Measurements from ENCODE around the gene SPPL2A. TPM values are rescaled to one million over a fixed set of nuclear protein-coding genes. Genes with fewer than 3 reads are reported as not detected.

The SPPL2A gene, protein sequence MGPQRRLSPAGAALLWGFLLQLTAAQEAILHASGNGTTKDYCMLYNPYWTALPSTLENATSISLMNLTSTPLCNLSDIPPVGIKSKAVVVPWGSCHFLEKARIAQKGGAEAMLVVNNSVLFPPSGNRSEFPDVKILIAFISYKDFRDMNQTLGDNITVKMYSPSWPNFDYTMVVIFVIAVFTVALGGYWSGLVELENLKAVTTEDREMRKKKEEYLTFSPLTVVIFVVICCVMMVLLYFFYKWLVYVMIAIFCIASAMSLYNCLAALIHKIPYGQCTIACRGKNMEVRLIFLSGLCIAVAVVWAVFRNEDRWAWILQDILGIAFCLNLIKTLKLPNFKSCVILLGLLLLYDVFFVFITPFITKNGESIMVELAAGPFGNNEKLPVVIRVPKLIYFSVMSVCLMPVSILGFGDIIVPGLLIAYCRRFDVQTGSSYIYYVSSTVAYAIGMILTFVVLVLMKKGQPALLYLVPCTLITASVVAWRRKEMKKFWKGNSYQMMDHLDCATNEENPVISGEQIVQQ
- total RNA-seq = 80.1 and 88.7 TPM in 2 replicates
- polyA plus RNA-seq = 38.8 and 38.9 TPM in 2 replicates
- 27.3 and 28.3 TPM in 2 replicates for polyA plus RNA-seq (2011; cell fraction: cytosol; rRNA removed)
- 77.1 and 77.3 TPM in 2 replicates for polyA plus RNA-seq (2011; cell fraction: nucleus; rRNA removed)
- polyA plus RNA-seq (2012) = 35.6 and 51.9 TPM in 2 replicates
- polyA minus RNA-seq = 54.9 and 66.6 TPM in 2 replicates
- polyA minus RNA-seq (2011; cell fraction: cytosol; rRNA and poly(A)+ RNA removed) = 22.5 TPM
- 32.2 and 55.0 TPM in 2 replicates for polyA minus RNA-seq (2011; cell fraction: nucleus; rRNA and poly(A)+ RNA removed)
- percentile 75 among the genes with signal in this experiment for Bru-seq, nascent RNA
- percentile 82 among the genes with signal in this experiment for BruChase-seq, experiment 1, labeled RNA remaining after a 6-hour chase
- percentile 81 among the genes with signal in this experiment for BruChase-seq, experiment 2, labeled RNA remaining after a 2-hour chase
- long read RNA-seq, full-length matches to known transcripts = 54 of 95 reads
- long read RNA-seq, partial matches to known transcripts = 2 of 95 reads
- long read RNA-seq, other reads (novel, unspliced or antisense) = 39 of 95 reads

DNA sequence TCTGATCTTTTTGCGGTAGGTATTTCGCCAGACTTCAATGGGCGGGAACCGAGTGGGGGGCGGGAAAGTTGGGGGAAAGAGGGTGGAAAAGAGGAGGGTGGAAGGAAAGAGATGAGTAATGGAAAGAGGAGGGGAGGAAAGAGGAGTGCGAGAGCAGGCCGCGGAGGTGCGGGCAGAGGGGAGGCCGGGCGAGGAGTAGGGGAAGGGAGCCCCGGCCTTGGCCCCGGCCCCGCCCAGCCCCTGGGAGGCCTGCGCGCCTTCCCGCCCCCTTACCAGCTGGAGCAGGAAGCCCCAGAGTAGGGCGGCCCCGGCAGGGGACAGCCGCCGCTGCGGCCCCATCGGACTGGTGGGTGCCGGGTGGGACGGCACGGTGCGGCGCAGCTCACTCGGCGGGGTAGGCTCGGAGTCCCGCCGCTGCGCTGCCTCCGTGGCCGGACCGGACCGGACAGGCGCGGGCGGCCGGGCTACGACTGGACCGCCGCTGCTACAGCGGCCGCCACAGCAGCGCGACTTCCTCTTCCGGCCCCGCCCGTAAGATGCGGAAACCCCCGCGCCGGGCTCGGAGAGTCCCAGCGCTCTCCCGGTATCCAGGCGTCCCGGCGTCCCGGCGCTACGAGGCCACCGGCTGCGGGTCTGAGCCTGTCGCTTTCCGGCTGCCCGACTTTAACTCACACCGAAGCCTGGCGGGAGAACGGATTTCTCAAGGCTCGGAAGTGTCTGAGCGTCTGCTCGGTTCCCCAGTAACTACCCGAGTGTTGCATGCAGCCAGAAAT, at the start of gene SPPL2A:
Gene SPPL2A, minus strand, starts transcription at position 512 of the 773 bp plus-strand sequence. Its CDS starts 173 bp downstream, at position 339.
- FAIRE-seq = peak; percentile 83
- Histone ChIP-seq H3K4me3 (replicated peaks in 1 of 3; ENCODE audit: insufficient read depth in 1 of 3, low read depth in 1 of 3, low read length in 3 of 3) (peak within 1 kb of the TSS; percentile 77 to 93 (median 84)), H3K27me3 (ENCODE audit: control insufficient read depth in 2 of 2, insufficient read depth in 2 of 2, low read length in 2 of 2) (no peaks in the 10 kb centered on the region), H3K9me1 (replicated peaks; ENCODE audit: control insufficient read depth, extremely low read depth, insufficient read depth, low read length) (no peaks in the 10 kb centered on the region), H2AFZ (ENCODE audit: low read depth, low read length) (peak within 1 kb of the TSS; percentile 72), H3K36me3 (ENCODE audit: control insufficient read depth in 2 of 2, extremely low read depth in 1 of 2, insufficient read depth in 2 of 2, low read length in 2 of 2) (no peaks in the 10 kb centered on the region), H3K4me2 (ENCODE audit: insufficient read depth, low read length) (peak within 1 kb of the TSS; percentile 98), H3K4me1 (ENCODE audit: control insufficient read depth, extremely low read depth, insufficient read depth, low read length) (peaks cover 12% of the 10 kb centered on the region), H3K9ac (replicated peaks; ENCODE audit: extremely low read depth, insufficient read depth, low read length) (peak within 1 kb of the TSS; percentile 80), H3K27ac (ENCODE audit: insufficient read depth, low read depth, low read length) (peak within 1 kb of the TSS; percentile 71), H4K20me1 (replicated peaks; ENCODE audit: control insufficient read depth, extremely low read depth, insufficient read depth, low read length) (no peaks in the 10 kb centered on the region), H3K9me3 (replicated peaks; ENCODE audit: control insufficient read depth, insufficient read depth, low read length) (no peaks in the 10 kb centered on the region), H3K79me2 (ENCODE audit: control insufficient read depth, insufficient read depth, low read length) (peaks cover 36% of the 10 kb centered on the region)
- TF ChIP-seq POLR2AphosphoS5 (IDR thresholded peaks at IDR 0.05; ENCODE audit: insufficient read depth, low read depth, low read length) = peak; percentile 96
- no peak for TF ChIP-seq GATA2 (IDR thresholded peaks at IDR 0.05; ENCODE audit: insufficient read depth, insufficient read length, low read depth, low read length)
- TF ChIP-seq JUN (IDR thresholded peaks at IDR 0.05; ENCODE audit: borderline replicate concordance, insufficient read depth, insufficient read length, low read depth) = no peak
- TF ChIP-seq FOS (IDR thresholded peaks at IDR 0.05; ENCODE audit: borderline replicate concordance, insufficient read depth, low read length) = peak; percentile 4
- peak; percentile 95 for TF ChIP-seq POLR2A (IDR thresholded peaks at IDR 0.05; ENCODE audit: low read depth, low read length)
- TSS peak; percentile 89 for BruUV-seq (replicated peaks)
- dilution Hi-C loops (cut with MboI; ENCODE audit: extremely low pct_ligation_motif_present, low sequenced_read_pairs) (no loop called here), intact Hi-C loops (cut with micrococcal nuclease) (loop anchor here (1.0 to 10.0 kb wide), 4 partner anchors 79 to 411 kb away; partner anchors contain the start of genes GABPB1, TRPM7 and USP8)
- POLR2A ChIA-PET = interaction anchor here (0.6 kb wide), 1 partner anchor 20 kb away, joined by 4 read pairs; no protein-coding TSS in a partner anchor
- CTCF ChIA-PET = interaction anchor here (0.9 kb wide), 1 partner anchor 120 kb away, joined by 3 read pairs; no protein-coding TSS in a partner anchor
- DNase-seq (ENCODE audit: low read depth, low spot score) = peak; percentile 77

Data from endothelial cell of umbilical vein (primary cell).